Left renal pelvis (tissue), 4 donors: Measurements from ENCODE around the gene FOXC2. TPM values are rescaled to one million over a fixed set of nuclear protein-coding genes. Genes with fewer than 3 reads are reported as not detected.
A peak's percentile ranks its signal among the peaks of the same experiment; 100 is the strongest.

Source experiments
- DNase-seq, 4 donors: peaks; one replicate each; pipeline ENCODE4 v3.0.0-alpha.2; 2013; ENCODE audit warnings: low read depth in 4 of 4, low spot score in 3 of 4
- polyA plus RNA-seq, 4 donors: library from polyadenylated mRNA; unstranded; fragments of 120-200 nt; gene quantifications; one replicate each; pipeline ENCODE4 v1.2.1, GENCODE V29; 2013; ENCODE audit not compliant: insufficient read length in 4 of 4

The FOXC2 gene
- polyA plus RNA-seq, result 10 to 100 TPM; 38.7 to 56.4 (median 50.9) TPM

DNA sequence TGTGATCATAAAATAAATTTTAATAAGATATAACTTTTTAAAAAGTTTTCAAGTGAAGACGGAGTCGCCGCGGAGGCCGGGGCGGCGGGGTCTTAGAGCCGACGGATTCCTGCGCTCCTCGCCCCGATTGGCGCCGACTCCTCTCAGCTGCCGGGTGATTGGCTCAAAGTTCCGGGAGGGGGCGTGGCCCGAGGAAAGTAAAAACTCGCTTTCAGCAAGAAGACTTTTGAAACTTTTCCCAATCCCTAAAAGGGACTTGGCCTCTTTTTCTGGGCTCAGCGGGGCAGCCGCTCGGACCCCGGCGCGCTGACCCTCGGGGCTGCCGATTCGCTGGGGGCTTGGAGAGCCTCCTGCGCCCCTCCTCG lies at the start of gene FOXC2:
TSS of gene FOXC2 (plus strand) at position 229 of the 365 bp plus-strand sequence. CDS start 507 bp downstream, outside the sequence.
- DNase-seq, result peak; percentile 91 to 94 (median 92)

DNA sequence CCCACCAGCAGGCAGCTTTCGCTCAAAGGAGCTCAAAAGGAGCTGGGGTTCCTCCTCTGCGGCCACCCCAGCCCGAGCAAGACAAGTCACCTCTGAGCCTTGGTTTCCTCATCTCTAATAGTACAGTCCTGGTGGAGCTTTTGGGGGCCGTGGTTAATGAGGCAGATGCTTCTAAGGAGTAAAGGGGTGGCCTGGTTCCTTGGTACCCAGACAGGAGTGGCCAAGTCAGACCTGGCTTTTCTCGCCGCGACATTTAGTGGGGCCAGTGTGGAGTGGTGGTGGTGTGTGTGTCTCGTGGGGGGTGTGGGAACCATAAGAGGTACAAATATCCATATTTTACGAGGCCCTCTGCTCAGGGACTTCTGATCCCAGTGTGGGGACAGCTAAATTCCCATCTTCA lies 49.6 kb upstream of the FOXC2 start:
- no peak for DNase-seq

DNA sequence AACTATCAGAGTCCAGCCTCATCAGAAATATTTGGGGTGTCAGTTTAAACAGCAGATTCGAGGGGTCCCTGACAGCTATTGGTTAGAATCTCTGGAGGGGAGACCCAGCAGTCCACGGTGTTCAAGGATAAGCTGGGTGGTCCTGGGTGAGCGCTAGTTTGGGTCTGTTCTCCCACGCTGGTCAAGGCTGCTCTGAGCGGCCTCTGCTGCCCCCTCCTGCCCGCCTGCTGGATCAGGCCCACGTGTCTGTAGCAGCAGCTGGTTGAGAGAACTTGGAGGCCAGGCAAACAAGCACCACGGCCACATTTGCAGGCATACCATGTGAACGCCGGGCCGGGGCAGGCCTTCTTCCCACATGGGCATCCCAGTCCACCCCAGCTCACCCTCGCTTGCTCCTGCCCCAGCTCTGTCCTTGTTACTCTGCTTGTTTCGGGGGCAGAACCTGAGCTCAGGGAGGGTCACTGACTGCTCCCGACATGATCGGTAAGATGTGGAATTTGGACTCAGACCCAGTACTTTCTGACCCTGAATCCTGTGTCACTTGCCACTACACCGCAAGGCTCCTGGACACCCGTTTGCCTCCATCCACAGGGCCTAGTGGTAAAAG lies 48.9 kb upstream of the FOXC2 start:
- peak in 1 of 4 donors; percentile 52 for DNase-seq

DNA sequence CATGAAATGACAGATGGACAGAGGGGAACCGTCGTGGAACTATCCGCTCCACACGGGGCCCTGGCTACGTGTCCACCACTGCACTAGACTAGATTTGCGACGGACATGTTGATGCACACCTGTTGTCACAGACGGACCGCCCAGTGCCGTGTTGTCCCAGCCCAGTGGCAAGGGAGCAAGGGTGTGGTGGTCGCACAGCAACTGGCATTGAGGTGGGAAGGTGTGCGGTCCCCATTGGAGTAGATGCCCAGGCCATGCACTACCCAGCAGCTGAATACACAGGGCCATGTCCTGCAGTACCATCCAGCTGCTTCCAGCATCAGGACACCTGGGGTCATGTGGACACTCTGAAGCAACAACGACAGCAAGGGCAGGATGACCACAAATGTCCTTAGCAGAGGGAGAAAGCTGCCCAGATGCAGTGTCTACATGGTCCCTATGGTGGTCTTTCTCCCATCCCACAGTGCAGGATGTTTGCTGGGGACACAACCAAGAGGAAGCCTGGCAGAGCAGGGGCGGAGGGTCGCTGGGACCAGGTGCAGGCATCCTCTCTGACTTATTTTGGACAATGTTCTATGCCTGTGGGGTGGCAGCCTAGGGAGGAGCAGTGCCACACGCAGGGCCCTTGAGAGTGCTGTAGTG lies 47.5 kb upstream of the FOXC2 start:
- DNase-seq, result no peak

DNA sequence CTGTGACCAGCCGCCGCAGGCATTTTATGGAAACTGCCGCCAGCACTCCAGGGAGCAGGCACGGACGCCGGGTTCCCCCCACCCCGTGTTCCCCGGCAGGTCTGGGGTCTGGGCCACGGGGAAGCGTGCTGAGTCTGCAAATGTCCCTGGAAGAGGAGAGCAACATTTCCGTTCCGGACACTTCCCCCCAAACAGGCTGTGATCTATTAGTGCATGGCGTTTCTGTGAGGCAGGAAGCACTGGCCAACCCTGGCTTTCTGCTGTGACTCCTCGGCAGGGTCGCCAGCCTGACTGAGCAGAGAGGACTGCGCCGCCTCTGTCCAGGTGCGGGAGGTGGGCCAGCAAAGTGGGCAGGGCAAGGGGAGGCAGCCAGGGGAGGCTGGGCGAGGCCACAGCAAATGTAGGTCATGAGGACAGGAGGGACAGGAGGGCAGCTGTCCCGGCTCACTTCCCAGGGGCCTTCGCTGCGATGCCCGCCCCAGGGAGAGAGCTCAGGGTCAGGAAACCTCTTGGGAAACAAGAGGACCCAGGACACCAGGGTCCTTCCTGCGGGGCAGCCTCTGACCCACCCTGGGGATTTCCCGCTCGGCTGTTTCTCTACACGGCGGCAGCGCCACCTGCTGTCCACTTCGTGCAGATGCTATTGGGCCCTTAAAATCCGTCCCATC lies 46.8 kb upstream of the FOXC2 start:
- no peak for DNase-seq

DNA sequence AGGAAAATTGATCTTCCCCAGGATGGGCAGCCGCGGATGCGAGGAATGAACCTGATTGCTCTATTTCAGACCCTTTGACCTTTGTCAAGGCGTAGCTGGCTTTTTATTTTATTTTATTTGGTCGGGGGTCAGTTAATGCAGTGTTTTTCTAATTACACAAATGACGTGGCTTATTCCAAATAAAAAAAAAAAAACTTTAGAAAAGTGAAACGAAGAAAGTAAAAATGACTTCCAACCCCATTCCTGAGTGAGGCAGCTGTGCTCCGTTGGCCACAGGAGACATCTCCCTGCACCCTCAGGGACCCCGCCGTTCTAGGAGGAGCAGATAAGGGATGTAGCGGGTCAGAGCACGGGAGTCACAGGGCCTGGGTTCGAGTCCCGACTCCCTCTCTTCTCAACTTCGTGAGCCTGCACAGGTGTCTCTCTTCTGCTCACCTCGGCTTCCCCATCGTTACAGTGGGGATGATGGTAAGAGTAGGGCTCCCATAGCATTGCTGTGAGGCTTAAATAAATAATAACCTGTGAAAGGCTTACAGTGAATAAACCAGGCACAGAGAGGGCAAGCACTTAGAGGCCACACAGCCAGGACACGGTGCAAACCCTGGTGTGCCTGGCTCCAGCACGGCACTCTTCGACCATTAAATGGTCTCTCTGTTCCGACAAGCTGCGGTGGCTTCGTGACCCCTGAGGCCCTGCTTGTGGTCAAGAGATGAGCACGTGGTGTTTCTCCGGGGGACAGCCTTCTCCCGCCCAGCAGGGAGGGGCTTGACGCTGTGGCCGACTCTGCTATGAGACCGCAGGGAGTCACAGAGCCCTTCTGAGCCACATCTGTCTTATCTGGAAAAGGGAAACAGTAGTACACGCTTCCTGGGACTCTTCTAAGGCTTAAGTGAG lies 46.1 kb upstream of the FOXC2 start:
- DNase-seq, result no peak

DNA sequence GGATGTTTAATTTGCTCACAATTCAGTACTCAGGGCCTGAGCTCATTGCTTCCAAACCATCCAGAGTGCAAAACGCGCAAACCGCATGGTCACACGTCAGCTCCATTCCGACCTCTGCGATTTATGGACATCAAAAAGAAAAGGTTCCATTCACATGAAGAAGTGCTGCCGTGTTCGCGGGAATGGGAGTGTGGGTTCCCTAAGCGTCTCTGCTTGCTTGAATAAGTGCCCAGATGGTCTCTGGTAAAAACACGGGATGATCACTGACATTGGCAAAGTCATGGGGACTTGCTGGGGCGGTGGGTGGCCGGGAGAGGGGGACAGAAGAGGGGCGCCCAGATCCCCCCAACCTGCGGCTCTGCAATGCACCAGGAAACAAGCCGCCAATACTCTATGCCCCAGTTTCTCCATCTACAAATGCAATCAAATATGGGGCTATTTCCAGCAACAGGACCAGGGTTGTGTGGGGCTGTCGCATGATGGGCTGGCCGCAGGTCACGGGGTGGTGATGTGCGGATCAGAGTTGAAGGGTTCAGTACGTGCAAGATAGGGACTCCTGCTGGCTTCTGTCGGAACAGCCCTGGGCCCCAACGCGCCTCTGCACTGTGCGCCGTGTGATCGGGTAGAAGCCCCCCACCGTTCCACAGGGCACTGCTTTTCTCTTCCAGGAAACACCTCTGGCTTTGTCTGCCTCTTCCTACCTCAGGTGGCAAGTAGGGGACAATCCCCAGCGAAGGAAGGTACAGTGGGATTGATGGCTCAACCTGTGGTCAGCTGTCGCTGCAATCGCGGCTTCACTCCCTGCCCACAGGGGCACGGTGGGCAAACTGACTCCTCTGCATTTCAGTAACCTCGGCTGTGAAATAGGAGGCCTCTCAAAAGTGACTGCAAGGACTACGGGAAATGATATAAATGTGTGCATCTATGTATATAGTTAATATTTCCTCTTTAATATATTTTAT lies 45.1 kb upstream of the FOXC2 start:
- no peak for DNase-seq

DNA sequence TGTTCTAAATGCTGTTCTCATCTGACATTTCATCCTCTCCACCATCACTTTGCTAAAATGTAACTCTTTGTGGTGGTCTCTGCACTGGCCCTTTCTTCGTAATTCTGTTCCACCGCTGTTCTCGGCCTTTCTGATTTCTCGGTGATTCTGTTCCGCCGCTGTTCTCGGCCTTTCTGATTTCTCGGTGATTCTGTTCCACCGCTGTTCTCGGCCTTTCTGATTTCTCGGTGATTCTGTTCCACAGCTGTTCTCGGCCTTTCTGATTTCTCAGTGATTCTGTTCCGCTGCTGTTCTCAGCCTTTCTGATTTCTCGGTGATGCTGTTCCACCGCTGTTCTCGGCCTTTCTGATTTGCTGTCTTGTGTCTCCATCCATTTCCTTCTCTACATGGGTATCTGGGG lies 44.0 kb upstream of the FOXC2 start:
- no peak for DNase-seq

DNA sequence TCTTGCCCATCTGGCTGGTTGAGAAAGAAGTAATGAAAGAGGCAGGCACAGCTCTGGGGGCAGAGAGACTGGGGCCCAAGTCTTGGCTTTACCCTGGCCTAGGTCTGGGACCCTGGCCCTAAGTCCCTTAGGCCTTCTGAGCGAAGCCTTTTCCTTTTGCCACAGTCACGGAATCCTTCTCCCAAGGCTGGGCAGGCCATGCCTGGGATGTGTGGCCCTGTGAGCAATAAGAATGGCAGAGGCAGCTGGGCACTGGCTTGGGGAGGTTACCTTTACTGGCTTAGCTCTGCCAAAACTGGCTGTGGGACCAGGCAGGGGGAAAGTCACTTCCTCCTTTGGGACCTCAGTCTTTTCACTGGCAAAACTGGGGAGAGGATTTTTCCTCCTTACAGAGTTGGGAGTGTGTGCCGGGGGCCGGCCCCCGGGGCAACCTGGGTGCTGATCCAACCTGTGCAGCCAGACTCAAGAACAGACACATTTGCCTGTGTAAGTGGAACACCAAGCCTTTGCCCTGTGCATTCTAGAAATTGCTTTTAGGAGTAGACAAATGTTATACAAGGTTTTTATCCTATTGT lies 43.4 kb upstream of the FOXC2 start:
- no peak for DNase-seq

DNA sequence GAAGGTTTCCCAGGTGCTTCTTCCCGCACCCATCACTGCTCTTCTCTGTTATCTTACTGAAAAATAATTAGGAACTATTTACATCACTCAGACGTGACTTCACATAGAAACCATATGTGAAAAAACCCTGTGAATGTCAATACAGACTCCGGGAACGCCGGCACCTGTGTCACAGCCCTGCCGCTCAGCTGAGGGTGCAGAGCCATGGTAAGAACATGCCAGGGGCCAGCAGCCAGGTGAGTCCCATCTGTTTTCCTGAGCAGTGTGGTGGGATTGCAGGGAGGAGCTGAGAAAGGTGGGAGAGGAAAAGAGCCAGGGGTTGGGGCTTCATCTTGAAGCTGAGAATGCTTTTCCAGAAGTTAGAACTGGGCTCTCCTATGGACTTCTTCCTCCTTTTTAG lies 42.6 kb upstream of the FOXC2 start:
- no peak for DNase-seq

DNA sequence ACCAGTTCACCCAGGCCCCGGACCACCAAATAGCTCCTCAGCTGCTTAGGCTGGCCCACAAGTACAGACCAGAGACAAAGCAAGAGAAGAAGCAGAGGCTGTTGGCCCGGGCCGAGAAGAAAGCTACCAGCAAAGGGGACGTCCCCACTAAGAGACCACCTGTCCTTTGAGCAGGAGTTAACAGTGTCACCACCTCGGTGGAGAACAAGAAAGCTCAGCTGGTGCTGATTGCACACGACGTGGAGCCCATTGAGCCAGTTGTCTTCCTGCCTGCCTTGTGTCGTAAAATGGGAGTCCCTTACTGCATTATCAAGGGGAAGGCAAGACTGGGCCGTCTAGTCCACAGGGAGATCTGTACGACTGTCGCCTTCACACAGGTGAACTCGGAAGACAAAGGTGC lies 40.9 kb upstream of the FOXC2 start:
- no peak for DNase-seq

DNA sequence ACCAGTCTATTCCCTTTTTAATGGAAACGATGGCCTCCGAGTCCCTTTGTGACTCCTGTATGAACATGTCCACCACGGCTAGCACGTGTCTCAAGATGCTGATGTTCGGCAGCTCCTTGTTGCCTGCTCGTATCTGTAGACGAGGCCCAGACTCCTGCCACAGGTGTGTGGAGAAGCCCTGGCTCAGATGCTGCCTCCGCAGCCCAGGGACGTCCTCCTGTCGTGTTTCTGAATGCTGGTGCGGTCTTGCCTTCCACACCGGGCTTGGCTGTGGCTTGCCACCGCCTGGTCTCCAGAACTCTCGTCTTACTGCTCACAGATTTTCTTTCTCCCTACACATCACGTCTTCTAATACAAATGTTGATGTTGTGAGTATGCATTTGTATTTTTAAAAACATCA lies 39.3 kb upstream of the FOXC2 start:
- no peak for DNase-seq

DNA sequence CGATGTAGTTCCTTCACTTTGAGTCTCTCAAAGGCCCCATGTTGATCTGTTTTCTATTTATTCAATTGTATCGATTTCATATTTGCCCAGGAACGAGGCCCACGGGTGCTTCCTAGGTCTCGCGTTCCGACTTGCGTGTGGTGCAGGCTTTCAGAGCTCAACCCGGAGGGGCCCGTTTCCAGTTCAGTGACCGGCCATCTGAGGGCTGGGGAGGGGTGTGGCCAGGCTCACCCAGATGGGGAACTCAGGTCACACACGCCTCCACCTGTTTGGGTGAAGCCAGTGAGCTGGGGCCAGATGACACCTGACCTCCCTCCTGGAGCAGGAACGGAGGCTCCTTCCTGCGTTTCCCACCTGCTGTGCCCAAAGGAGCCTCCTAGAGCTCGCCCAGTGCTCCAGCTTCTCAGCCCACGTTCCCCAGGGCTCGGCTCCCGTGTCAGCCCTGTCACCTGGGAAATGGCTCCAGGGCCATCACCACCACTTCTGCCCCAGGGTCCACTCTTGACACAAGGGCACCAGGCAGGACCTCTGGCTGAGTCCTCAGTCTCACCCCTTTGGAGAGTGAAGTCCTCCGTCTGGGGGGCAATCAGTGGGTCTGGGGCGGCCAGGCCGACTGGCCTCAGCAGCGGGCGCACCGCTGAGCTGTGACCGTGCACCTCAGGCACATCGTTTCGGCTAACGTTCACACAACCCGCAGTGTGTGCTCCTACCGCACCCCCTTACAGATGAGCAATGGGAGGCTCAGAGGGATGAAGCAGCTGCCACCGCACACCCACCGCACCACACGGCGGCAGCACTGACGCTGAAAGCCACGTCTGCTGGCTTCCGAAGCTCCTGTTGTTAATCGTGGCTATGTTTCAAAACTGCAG lies 38.3 kb upstream of the FOXC2 start:
- DNase-seq, result no peak

DNA sequence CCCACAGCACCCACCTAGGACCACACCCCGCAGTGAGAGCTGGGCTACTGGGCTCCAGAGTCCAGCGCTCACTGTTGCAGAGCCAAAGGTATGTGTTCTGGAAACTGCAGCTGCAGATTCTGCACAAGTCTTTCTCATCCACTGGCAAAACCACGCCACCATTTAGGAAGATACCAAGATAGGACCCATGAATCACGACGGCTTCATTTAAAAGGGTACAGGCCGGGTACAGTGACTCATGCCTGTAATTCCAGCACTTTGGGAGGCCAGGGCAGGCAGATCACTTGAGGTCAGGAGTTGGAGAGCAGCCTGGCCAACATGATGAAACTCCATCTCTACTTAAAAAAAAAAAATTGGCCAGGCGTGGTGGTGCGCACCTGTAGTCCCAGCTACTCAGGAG lies 37.5 kb upstream of the FOXC2 start:
- DNase-seq, result no peak

DNA sequence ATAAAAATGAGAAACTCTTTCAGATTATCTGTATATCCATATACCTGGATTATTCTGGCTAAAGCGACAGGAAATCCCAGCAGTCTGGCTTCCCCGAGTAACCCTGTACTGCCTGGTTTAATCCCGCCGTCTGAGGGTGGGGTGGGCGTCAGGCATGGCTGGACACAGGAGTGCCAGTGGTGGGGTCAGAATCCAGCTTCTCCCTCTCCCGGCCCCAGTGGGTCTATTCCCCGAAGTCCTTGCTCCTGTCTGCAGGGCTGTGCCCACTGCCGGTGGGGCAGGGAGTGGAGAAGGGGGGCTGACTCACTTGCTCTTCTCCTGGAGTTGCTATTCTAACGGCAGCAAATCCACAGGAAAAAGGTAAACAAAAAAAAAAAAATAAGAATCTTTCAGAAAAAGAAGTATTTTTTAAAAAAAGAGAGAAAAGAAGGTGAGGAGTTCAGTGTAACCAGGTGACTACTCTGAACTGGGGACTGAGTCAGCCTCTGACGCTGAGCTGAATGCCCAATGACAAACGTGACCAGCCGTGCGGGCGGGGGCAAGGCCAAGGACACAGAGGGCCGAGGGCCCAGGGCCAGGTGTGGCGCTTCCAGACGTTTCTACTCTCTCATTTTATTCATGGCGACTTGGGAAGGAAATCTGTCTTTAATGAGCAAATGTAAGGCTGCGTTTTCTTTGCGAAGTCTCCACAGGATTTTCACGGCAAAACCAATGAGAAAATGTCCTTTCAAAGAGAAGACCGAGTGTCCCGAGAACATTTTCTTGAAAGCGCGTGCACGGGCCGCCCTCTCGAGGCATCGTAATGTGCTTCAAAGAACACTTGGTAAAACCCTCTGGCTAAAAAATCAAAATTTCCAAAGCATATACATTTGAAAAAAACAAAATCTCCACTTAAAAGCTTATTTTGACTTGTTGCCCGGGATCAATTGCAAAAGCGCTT lies 36.1 kb upstream of the FOXC2 start:
- DNase-seq, result no peak

DNA sequence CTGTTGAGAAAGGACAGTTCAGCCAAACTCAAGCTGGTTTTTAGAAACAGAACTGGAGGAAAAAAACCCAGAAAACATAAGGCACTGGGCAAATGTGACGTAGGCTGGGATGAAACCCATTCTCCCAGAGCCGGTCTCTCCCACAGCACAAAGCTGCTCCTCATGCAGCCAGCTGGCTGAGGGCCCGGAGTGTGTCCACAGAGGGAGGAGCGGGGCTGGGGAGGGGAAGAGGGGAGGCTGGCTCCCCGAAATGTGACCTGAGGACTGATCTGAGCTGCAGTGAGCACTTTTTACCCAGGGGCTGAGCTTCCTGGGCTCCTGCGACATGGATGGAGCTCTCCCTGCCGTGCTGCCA lies 35.5 kb upstream of the FOXC2 start:
- no peak for DNase-seq

DNA sequence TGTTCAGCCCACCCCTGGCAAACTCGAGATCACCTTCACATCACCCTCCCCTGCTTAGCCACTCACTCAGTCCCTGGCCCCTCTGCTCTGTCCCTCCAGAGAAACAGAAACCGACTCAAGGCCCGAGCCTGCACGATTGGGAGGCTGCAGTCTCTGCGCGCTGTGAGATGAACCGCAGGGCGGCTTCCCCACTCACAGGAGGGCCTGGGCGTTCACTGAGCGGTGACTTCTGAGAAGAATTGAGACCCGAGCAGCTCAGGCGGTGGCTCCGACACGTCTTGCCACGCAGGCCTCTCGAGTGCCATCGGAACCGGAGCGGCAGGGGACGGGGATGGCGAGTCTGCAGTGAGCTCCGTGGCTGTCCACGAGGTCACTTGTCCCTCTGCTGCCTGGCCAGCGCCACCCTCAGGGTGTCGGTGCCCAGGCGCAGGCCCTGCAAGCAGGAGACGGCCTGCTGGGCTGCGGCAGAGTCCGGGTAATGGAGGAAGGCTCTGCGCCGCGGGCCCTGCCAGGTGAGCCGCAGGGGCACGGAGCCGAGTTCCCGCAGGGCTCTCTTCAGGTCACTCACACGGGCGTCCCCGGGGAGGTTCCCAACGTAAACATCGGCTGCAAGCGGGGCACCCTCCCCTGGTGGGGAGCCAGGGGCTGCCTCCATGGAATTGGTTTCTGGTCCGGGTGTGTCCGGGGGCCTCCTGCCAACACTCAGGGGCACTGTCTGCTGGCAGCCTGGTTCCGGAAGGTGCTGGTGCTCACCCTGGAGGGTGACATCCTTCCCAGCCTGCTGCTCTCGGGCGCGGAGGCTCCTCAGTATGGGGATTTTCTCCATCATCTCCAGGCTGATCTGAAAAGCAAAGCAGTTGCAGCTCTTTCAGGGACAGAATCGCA lies 34.7 kb upstream of the FOXC2 start:
- DNase-seq, result no peak
